T1000 (cell line): ENCODE measurements around the gene NCS1.
A peak's percentile ranks its signal among the peaks of the same experiment; 100 is the strongest.

Source experiments
- DNase-seq: peaks from one replicate; lab custom pipeline; 2025; ENCODE audit warnings: mixed read lengths; lab: John Stamatoyannopoulos, UW

The NCS1 gene

GRCh38 chr9:130176760-130177159 is 4.6 kb downstream of the NCS1 start:
- no peak for DNase-seq

- no peak for DNase-seq
Measured at GRCh38 chr9:130177898-130178805, 5.9 kb downstream of the NCS1 start.

GRCh38 chr9:130179331-130179907 is 7.2 kb downstream of the NCS1 start:
- no peak for DNase-seq

GRCh38 chr9:130180516-130180915 is 8.3 kb downstream of the NCS1 start:
- DNase-seq: no peak

GRCh38 chr9:130181678-130182380 is 9.6 kb downstream of the NCS1 start:
- no peak for DNase-seq

GRCh38 chr9:130182381-130182909 is 10.2 kb downstream of the NCS1 start:
- no peak for DNase-seq

- DNase-seq: peak; percentile 51
Measured at GRCh38 chr9:130183133-130183762, 11.0 kb downstream of the NCS1 start.

GRCh38 chr9:130185017-130185416 is 12.8 kb downstream of the NCS1 start:
- no peak for DNase-seq

GRCh38 chr9:130185490-130186031 is 13.4 kb downstream of the NCS1 start:
- DNase-seq: no peak

- no peak for DNase-seq
Measured at GRCh38 chr9:130186051-130186450, 13.8 kb downstream of the NCS1 start.

- peak; percentile 58 for DNase-seq
Measured at GRCh38 chr9:130186839-130187522, 14.8 kb downstream of the NCS1 start.

GRCh38 chr9:130187523-130187846 is 15.3 kb downstream of the NCS1 start:
- DNase-seq: no peak

- DNase-seq: no peak
Measured at GRCh38 chr9:130188860-130189481, 16.8 kb downstream of the NCS1 start.

GRCh38 chr9:130189840-130190239 is 17.6 kb downstream of the NCS1 start:
- DNase-seq: no peak

- no peak for DNase-seq
Measured at GRCh38 chr9:130191068-130191748, 19.0 kb downstream of the NCS1 start.

- DNase-seq: no peak
Measured at GRCh38 chr9:130191749-130192120, 19.5 kb downstream of the NCS1 start.

- no peak for DNase-seq
Measured at GRCh38 chr9:130192382-130192999, 20.3 kb downstream of the NCS1 start.

GRCh38 chr9:130193103-130193502 is 20.9 kb downstream of the NCS1 start:
- no peak for DNase-seq

- no peak for DNase-seq
Measured at GRCh38 chr9:130193531-130194377, 21.6 kb downstream of the NCS1 start.
